OCI-LY1 (cell line): ENCODE results near the gene GAPVD1.

Experiments used
- H2AFZ ChIP-seq: fragments of 200-600 bp; sonication (generic), shearing (Covaris generic); 2 replicates; pipeline ENCODE4 v1.6.0; 2014; ENCODE audit warnings: antibody characterized with exemption, mild to moderate bottlenecking, low read length
- H3F3A ChIP-seq: fragments of 200-600 bp; sonication (generic), shearing (Covaris generic); 2 replicates; pipeline ENCODE4 v1.6.0; 2014; ENCODE audit warnings: mild to moderate bottlenecking, antibody characterized with exemption, low read length, moderate library complexity; ENCODE audit not compliant: insufficient read depth
- H3K27ac ChIP-seq: fragments of 200-600 bp; sonication (generic); 2 replicates; pipeline ENCODE4 v1.5.1; 2014; ENCODE audit warnings: low read length, mixed run types, mild to moderate bottlenecking, low read depth; ENCODE audit not compliant: poor library complexity, severe bottlenecking
- H3K27me3 ChIP-seq: fragments of 200-600 bp; sonication (generic); 2 replicates; pipeline ENCODE4 v1.6.0; 2014; ENCODE audit warnings: antibody characterized with exemption, mild to moderate bottlenecking, low read length, moderate library complexity; ENCODE audit not compliant: insufficient read depth
- H3K36me3 ChIP-seq: fragments of 200-600 bp; sonication (generic); 2 replicates; pipeline ENCODE4 v1.6.1; 2014; ENCODE audit warnings: mild to moderate bottlenecking, antibody characterized with exemption, low read length, moderate library complexity, mixed read lengths; ENCODE audit not compliant: insufficient read depth
- H3K4me1 ChIP-seq: fragments of 200-600 bp; sonication (generic); 2 replicates; pipeline ENCODE4 v1.5.1; 2014; ENCODE audit warnings: mild to moderate bottlenecking, low read length, moderate library complexity; ENCODE audit not compliant: insufficient read depth, severe bottlenecking
- H3K4me2 ChIP-seq: fragments of 200-600 bp; sonication (generic), shearing (Covaris generic); 2 replicates; pipeline ENCODE4 v1.6.1; 2014; ENCODE audit warnings: low read length
- H3K4me3 ChIP-seq: fragments of 200-600 bp; sonication (generic); 2 replicates; pipeline ENCODE4 v1.5.1; 2014; ENCODE audit warnings: low read length, low read depth, mild to moderate bottlenecking, mixed read lengths; ENCODE audit not compliant: poor library complexity, severe bottlenecking
- H3K79me2 ChIP-seq: fragments of 200-600 bp; shearing (Covaris generic); 2 replicates; pipeline ENCODE4 v1.6.1; 2016; ENCODE audit warnings: mixed run types, low read length, mixed read lengths; ENCODE audit not compliant: insufficient read depth
- H3K9ac ChIP-seq: fragments of 200-600 bp; sonication (generic), shearing (Covaris generic); 2 replicates; pipeline ENCODE4 v1.6.1; 2014; ENCODE audit warnings: mild to moderate bottlenecking, low read length, mixed read lengths
- H3K9me2 ChIP-seq: fragments of 200-600 bp; sonication (generic), shearing (Covaris generic); 2 replicates; pipeline ENCODE4 v1.6.1; 2014; ENCODE audit warnings: low read depth, mild to moderate bottlenecking, low read length, mixed read lengths
- H3K9me3 ChIP-seq: fragments of 200-600 bp; shearing (Covaris generic); 2 replicates; pipeline ENCODE4 v1.6.1; 2014; ENCODE audit warnings: low read length, mixed read lengths
- H4K20me1 ChIP-seq: fragments of 200-600 bp; sonication (generic), shearing (Covaris generic); 2 replicates; pipeline ENCODE4 v1.6.0; 2016; ENCODE audit warnings: mild to moderate bottlenecking, low read length; ENCODE audit not compliant: insufficient read depth
- CTCF ChIP-seq: fragments of 200-600 bp; sonication (generic), shearing (Covaris generic); IDR thresholded peaks from 2 replicates; pipeline ENCODE4 v1.5.1; 2017; ENCODE audit warnings: mild to moderate bottlenecking, antibody characterized with exemption, low read length, moderate library complexity, mixed read lengths
- EZH2 ChIP-seq: fragments of 200-600 bp; sonication (generic), shearing (Covaris generic); IDR thresholded peaks from 2 replicates; pipeline ENCODE4 v1.8.0; 2017; ENCODE audit warnings: borderline replicate concordance, mixed run types, mild to moderate bottlenecking, antibody characterized with exemption, low read length, moderate library complexity, mixed read lengths

GAPVD1 gene

GRCh38 chr9:125406810-125407087 is 145.1 kb downstream of the GAPVD1 start:
- no peak overlapping the region for H3K27ac ChIP-seq
- no peak overlapping the region for H3K9ac ChIP-seq
- H3K79me2 ChIP-seq, result no peaks in the 10 kb centered on the region
- no peaks in the 10 kb centered on the region for H3F3A ChIP-seq
- H3K36me3 ChIP-seq, result no peaks in the 10 kb centered on the region
- H2AFZ ChIP-seq, result no peak overlapping the region
- no peak overlapping the region for H3K4me3 ChIP-seq
- H3K9me2 ChIP-seq, result no peaks in the 10 kb centered on the region
- no peak overlapping the region for H3K4me2 ChIP-seq
- TF ChIP-seq CTCF, result no peak
- no peak for TF ChIP-seq EZH2
- peaks cover 29% of the 10 kb centered on the region for H3K4me1 ChIP-seq
- H4K20me1 ChIP-seq, result no peaks in the 10 kb centered on the region
- no peaks in the 10 kb centered on the region for H3K9me3 ChIP-seq
- H3K27me3 ChIP-seq, result peaks cover 5% of the 10 kb centered on the region; the same call in 1 of the 2 replicates

DNA sequence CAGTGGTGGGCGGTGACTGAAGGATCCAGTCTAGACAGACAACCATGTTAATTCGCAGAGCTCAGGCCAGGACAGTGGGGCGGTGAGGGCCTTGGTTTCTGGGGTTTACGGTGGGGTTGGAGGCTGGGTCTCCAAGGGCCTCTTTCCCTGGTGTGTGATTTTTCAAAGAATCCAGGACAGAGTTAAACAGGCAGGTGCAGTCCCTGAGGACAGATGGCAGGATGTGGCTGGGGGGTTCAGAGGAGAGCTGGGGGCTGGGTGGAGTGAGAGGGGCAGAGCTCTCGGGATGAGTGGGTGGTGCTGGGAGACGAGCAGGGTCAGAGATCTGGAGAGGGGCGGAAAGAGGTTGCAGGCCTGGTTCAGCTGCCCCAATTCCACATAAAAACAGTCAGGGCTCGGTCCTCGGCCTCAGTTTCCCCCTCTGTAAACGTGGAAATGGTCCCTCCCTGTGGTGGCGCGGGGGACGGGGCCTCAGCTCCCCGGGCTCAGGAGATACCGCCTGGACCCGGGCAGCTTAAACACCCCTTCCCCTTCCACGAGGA is 145.9 kb downstream of the GAPVD1 start:
- H3K4me2 ChIP-seq, result peak overlapping the region; percentile 73
- peaks cover 5% of the 10 kb centered on the region; the same call in 1 of the 2 replicates for H3K27me3 ChIP-seq
- TF ChIP-seq EZH2 (no peak), CTCF (no peak)
- no peaks in the 10 kb centered on the region for H4K20me1 ChIP-seq
- no peaks in the 10 kb centered on the region for H3K79me2 ChIP-seq
- no peaks in the 10 kb centered on the region for H3F3A ChIP-seq
- no peaks in the 10 kb centered on the region for H3K9me3 ChIP-seq
- H3K27ac ChIP-seq, result no peak overlapping the region
- no peak overlapping the region; the same call in 1 of the 2 replicates for H3K9ac ChIP-seq
- H3K4me3 ChIP-seq, result peak overlapping the region; percentile 65
- H3K36me3 ChIP-seq, result no peaks in the 10 kb centered on the region
- H3K4me1 ChIP-seq, result peaks cover 29% of the 10 kb centered on the region
- H3K9me2 ChIP-seq, result no peaks in the 10 kb centered on the region
- H2AFZ ChIP-seq, result no peak overlapping the region

DNA sequence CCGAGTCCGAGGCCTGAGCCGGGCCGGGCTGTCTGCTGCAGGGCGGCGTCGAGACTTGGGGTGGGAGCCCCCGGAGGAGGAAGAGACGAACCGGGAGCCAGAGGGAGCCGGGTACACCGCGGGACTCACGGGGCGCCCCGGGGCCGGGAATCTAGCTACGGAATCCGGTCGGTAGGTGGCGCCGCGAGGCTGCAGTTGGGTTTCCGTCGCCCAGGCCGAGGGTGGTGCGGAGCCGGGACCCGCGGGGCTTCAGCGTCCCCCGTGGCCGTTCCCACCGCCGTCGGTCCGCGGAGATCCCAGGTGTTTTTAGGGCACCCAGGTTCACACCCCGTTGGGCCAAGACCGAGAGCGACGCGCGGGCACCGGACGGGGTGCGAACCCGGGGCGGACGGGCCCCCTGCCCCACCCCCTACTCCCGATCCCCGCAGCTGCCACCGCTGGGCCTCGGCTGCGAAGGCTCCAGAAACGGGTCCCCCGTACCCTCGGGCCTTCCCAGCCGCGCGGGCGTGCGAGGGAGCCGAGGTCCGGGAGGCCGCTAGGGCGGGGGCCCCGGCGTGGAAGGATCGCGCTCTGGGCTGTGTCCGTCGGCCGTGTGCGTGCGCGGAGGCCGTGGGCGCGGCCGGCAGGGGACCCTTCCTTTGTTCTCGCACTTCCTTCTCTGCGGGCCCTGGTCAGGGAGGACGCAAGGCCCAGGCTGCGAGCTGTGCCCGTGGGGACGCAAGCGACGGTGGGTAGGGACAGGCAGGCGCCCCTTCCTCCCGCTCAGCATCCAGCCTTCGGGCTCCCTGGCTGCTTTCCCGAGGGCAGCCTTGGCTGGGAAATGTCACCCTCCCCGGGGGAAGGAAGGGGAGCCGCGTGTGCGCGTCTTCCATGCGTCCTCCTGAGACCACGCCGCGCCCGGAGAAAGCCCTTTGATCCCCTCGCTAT is 146.6 kb downstream of the GAPVD1 start:
- no peak overlapping the region for H2AFZ ChIP-seq
- no peak for TF ChIP-seq EZH2
- peak; percentile 78 for TF ChIP-seq CTCF

More for the DNA sequence above, 146.6 kb downstream of the GAPVD1 start:
- Histone ChIP-seq H4K20me1 (no peaks in the 10 kb centered on the region), H3K9me2 (no peaks in the 10 kb centered on the region), H3K4me3 (peak overlapping the region; percentile 65), H3K4me1 (peaks cover 29% of the 10 kb centered on the region), H3K4me2 (peak overlapping the region; percentile 73), H3K79me2 (no peaks in the 10 kb centered on the region), H3K27me3 (peaks cover 5% of the 10 kb centered on the region; the same call in 1 of the 2 replicates), H3K27ac (no peak overlapping the region), H3K9me3 (no peaks in the 10 kb centered on the region), H3K36me3 (no peaks in the 10 kb centered on the region), H3K9ac (peak overlapping the region; percentile 46; the same call in 1 of the 2 replicates), H3F3A (no peaks in the 10 kb centered on the region)
